Prostate gland (tissue), 2 donors: ENCODE measurements around the gene FAM117B. TPM values are rescaled to one million over a fixed set of nuclear protein-coding genes. Genes with fewer than 3 reads are reported as not detected.

Source experiments
- DNase-seq: peaks from one replicate; pipeline ENCODE4 v3.0.0-alpha.2; 2019; ENCODE audit warnings: low spot score
- H3K27ac ChIP-seq, 2 donors: fragments of 200-600 bp; sonication (generic); 2 replicates each; pipeline ENCODE4 v1.5.1; 2017 to 2019
- H3K27me3 ChIP-seq: fragments of 200-600 bp; sonication (generic); replicated peaks from 2 replicates; pipeline ENCODE4 v1.5.1; 2019; ENCODE audit not compliant: insufficient read depth
- H3K36me3 ChIP-seq, 2 donors: fragments of 200-600 bp; sonication (generic); 1 replicate in 1 of 2; 2 replicates in 1 of 2; pipeline versions ENCODE4 v1.5.1 to v1.8.1; 2017 to 2019
- H3K4me1 ChIP-seq: fragments of 200-600 bp; sonication (generic); replicated peaks from 2 replicates; pipeline ENCODE4 v1.5.1; 2019
- H3K4me3 ChIP-seq, 2 donors: fragments of 200-600 bp; sonication (generic); 2 replicates each; pipeline ENCODE4 v1.5.1; 2017 to 2019
- H3K9me3 ChIP-seq: fragments of 200-600 bp; sonication (generic); 2 replicates; pipeline ENCODE4 v1.5.1; 2017
- POLR2A ChIP-seq: fragments of 450-650 bp; IDR thresholded peaks from one replicate; pipeline ENCODE4 v1.6.1; 2016; ENCODE audit warnings: antibody characterized with exemption, mild to moderate bottlenecking
- POLR2AphosphoS5 ChIP-seq: sonication (generic); formaldehyde crosslinking; IDR thresholded peaks from one replicate; pipeline ENCODE4 v1.6.1; 2017; ENCODE audit warnings: antibody characterized with exemption
- WGBS: methylation state at CpG from one replicate; pipeline ENCODE4 v1.1.5; 2018; 5-methylcytosine and 5-hydroxymethylcytosine counted together
- intact Hi-C: fragments of 100-400 bp; cut with DNase I; formaldehyde crosslinking; loops from one replicate; pipeline ENCODE4 v1.14.2; 2022
- total RNA-seq, 2 donors: library from RNA; depleted of rRNA; stranded (reverse); fragments of >200 nt; gene quantifications; one replicate each; pipeline ENCODE4 v1.1.0, GENCODE V29; 2016
- TF ChIP-seq, protein P1 (sequence below), 4 experiments: fragments of 200-600 bp in 2 of 4; fragments of 450-650 bp in 2 of 4; sonication (generic) in 2 of 4; IDR thresholded peaks; 1 replicate in 3 of 4; 2 replicates in 1 of 4; pipeline ENCODE4 v1.5.1; 2016 to 2019; ENCODE audit warnings: antibody characterized with exemption in 4 of 4, mild to moderate bottlenecking in 2 of 4, moderate library complexity in 2 of 4

The FAM117B gene
- total RNA-seq, 2 donors from 2014 or later = 27.5 to 30.5 TPM

DNA sequence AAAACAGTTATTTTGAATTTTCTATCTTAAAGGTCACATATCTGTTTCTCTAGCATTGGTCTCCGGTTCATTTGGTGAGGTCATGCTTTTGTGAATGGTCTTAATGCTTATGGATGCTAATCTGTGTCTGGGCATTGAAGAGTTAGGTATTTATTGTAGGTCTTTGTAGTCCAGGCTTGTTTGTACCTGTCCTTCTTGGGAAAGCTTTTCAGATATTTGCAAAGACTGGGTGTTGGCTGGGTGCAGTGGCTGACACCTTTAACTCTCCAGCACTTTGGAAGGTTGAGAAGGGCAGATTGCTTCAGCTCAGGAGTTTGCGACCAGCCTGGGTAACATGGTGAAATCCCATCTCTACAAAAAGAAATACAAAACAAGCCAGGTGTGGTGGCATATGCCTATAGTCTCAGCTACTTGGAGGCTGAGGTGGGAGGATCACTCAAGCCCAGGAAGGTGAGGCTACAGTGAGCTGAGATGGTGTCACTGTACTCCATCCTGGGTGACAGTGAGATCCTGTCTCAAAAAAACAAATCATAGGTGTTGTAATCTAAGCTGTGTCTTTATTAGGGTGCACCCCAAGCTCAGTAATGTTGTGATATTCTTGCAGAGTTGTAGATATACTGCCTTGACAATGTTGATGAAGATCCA lies 82.3 kb downstream of the FAM117B start:
- H3K27me3 ChIP-seq = no peaks in the 10 kb centered on the region
- no peaks in the 10 kb centered on the region for H3K9me3 ChIP-seq
- intact Hi-C loops = no loop called here
- H3K27ac ChIP-seq = no peak overlapping the region
- no peak for DNase-seq
- 92% methylated on average over 2 of the region's 2 CpGs for WGBS
- TF ChIP-seq POLR2A = no peak
- TF ChIP-seq POLR2AphosphoS5 = no peak
- TF ChIP-seq, protein P1, sequence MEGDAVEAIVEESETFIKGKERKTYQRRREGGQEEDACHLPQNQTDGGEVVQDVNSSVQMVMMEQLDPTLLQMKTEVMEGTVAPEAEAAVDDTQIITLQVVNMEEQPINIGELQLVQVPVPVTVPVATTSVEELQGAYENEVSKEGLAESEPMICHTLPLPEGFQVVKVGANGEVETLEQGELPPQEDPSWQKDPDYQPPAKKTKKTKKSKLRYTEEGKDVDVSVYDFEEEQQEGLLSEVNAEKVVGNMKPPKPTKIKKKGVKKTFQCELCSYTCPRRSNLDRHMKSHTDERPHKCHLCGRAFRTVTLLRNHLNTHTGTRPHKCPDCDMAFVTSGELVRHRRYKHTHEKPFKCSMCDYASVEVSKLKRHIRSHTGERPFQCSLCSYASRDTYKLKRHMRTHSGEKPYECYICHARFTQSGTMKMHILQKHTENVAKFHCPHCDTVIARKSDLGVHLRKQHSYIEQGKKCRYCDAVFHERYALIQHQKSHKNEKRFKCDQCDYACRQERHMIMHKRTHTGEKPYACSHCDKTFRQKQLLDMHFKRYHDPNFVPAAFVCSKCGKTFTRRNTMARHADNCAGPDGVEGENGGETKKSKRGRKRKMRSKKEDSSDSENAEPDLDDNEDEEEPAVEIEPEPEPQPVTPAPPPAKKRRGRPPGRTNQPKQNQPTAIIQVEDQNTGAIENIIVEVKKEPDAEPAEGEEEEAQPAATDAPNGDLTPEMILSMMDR (IDR thresholded peaks at IDR 0.05) = no peak
- H3K36me3 ChIP-seq = no peaks in the 10 kb centered on the region
- H3K4me1 ChIP-seq = no peaks in the 10 kb centered on the region
- no peak overlapping the region for H3K4me3 ChIP-seq

DNA sequence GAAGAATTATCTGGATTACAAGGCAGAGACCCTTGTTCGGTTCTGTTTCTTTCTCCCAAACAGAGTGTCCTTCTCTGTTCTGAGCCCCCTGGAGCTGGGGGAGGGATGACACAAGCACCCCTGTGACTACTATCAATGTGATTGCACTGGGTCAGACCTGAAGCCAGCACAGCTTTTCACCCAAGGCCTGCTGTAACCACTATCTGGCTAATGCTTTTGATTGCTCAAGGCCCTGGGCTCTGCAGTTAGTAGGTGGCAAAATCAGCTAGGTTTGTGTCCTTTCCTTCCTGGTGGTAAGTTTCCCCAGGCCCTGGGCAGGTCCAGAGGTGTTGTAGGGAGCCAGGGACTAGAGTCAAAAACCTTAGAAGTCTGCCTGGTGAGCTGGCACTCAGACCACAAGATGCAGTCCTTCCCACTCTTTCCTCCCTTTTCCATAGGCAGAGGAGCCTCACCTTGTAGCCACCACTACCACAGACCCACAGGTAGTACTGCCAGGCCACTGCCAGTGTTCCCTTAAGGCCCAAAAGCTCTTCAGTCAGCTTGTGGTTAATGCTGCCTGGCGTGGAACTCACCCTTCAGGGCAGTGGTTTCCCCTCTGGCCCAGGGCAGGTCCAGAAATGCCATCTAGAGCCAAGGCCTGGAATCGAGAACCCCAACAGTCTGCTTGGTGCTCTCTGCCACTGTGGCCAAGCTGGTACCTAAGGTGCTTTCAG lies 83.0 kb downstream of the FAM117B start:
- WGBS = 94% methylated on average over 3 of the region's 3 CpGs
- intact Hi-C loops = no loop called here
- TF ChIP-seq, protein P1 (IDR thresholded peaks at IDR 0.05) = no peak
- TF ChIP-seq POLR2AphosphoS5 (no peak), POLR2A (no peak)
- H3K36me3 ChIP-seq = no peaks in the 10 kb centered on the region
- no peaks in the 10 kb centered on the region for H3K4me1 ChIP-seq
- no peak overlapping the region for H3K27ac ChIP-seq
- no peaks in the 10 kb centered on the region for H3K27me3 ChIP-seq
- no peak for DNase-seq
- H3K9me3 ChIP-seq = no peaks in the 10 kb centered on the region
- H3K4me3 ChIP-seq = no peak overlapping the region

GRCh38 chr2:202718614-202719013 lies 83.8 kb downstream of the FAM117B start:
- Histone ChIP-seq H3K9me3 (no peaks in the 10 kb centered on the region), H3K27ac (no peak overlapping the region), H3K4me1 (no peaks in the 10 kb centered on the region), H3K4me3 (no peak overlapping the region), H3K36me3 (no peaks in the 10 kb centered on the region), H3K27me3 (no peaks in the 10 kb centered on the region)
- no peak for TF ChIP-seq POLR2AphosphoS5
- TF ChIP-seq, protein P1 (IDR thresholded peaks at IDR 0.05) = no peak
- no peak for TF ChIP-seq POLR2A
- DNase-seq = no peak
- intact Hi-C loops = no loop called here
- WGBS = 66% methylated on average over 4 of the region's 4 CpGs

GRCh38 chr2:202720226-202720625 lies 85.5 kb downstream of the FAM117B start:
- 45% methylated on average over 2 of the region's 2 CpGs for WGBS
- no peak for TF ChIP-seq POLR2AphosphoS5
- no peak for TF ChIP-seq POLR2A
- TF ChIP-seq, protein P1 (IDR thresholded peaks at IDR 0.05) = no peak
- no peak for DNase-seq
- no peak overlapping the region for H3K4me3 ChIP-seq
- no peak overlapping the region for H3K27ac ChIP-seq
- H3K27me3 ChIP-seq = no peaks in the 10 kb centered on the region
- no peaks in the 10 kb centered on the region for H3K9me3 ChIP-seq
- intact Hi-C loops = no loop called here
- H3K36me3 ChIP-seq = no peaks in the 10 kb centered on the region
- no peaks in the 10 kb centered on the region for H3K4me1 ChIP-seq

- 83% methylated on average over 3 of the region's 3 CpGs for WGBS
- intact Hi-C loops = no loop called here
- no peaks in the 10 kb centered on the region for H3K9me3 ChIP-seq
- no peak overlapping the region for H3K27ac ChIP-seq
- no peaks in the 10 kb centered on the region for H3K4me1 ChIP-seq
- TF ChIP-seq POLR2A = no peak
- TF ChIP-seq, protein P1 (IDR thresholded peaks at IDR 0.05) = no peak
- TF ChIP-seq POLR2AphosphoS5 = no peak
- DNase-seq = no peak
- no peak overlapping the region for H3K4me3 ChIP-seq
- H3K27me3 ChIP-seq = no peaks in the 10 kb centered on the region
- H3K36me3 ChIP-seq = no peaks in the 10 kb centered on the region
Measured at GRCh38 chr2:202721621-202722020, 86.9 kb downstream of the FAM117B start.
